RWPE1 (cell line): Measurements from ENCODE around the gene APOBEC2.
A peak's percentile ranks its signal among the peaks of the same experiment; 100 is the strongest.

Experiments used
- CTCF ChIA-PET: fragments of 350-600 bp; sonication (Branson Sonifier 250); formaldehyde crosslinking; extraction: SDS; loops from one replicate; lab custom pipeline; 2021; lab: Yijun Ruan, JAX
- POLR2A ChIA-PET: fragments of 400-600 bp; formaldehyde crosslinking; extraction: SDS; loops from one replicate; lab custom pipeline; 2020; ENCODE audit warnings: antibody characterized with exemption; ENCODE audit not compliant: low non-redundant PET; lab: Yijun Ruan, JAX
- DNase-seq: peaks from one replicate; pipeline ENCODE4 v3.0.0; 2012; ENCODE audit warnings: low spot score
- H3K27ac ChIP-seq: fragments of 450-650 bp; 2 replicates; pipeline ENCODE4 v1.5.1; 2017
- TF ChIP-seq, protein P1 (sequence below): fragments of 450-650 bp; conservative IDR thresholded peaks from 2 replicates; pipeline ENCODE4 v1.5.1; 2017; ENCODE audit warnings: low read depth, mild to moderate bottlenecking

APOBEC2 gene

DNA sequence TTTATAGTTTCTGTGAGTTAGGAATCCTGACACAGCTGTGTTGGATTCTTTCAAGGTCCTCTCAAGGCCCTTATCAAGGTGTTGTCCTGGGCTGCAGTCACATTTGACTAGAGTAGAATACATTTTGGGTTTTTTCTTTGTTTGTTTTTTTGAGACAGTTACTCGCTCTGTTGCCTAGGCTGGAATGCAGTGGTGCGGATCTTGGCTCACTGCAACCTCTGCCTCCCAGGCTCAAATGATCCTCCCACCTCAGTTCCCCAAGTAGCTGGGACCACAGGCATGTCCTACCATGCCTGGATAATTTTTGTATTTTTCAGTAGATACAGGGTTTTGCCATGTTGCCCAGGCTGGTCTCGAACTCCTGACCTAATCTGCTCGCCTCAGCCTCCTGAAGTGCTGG is 35.4 kb downstream of the APOBEC2 start:
- 0 out of 2 replicates have a peak overlapping the region, but pooled peaks have one; percentile 7 for H3K27ac ChIP-seq
- DNase-seq = no peak
- ChIA-PET CTCF (interaction anchor here (0.6 kb wide), 1 partner anchor 17 kb away, joined by 3 read pairs; no protein-coding TSS in a partner anchor), POLR2A (no interaction called here)
- TF ChIP-seq, protein P1, sequence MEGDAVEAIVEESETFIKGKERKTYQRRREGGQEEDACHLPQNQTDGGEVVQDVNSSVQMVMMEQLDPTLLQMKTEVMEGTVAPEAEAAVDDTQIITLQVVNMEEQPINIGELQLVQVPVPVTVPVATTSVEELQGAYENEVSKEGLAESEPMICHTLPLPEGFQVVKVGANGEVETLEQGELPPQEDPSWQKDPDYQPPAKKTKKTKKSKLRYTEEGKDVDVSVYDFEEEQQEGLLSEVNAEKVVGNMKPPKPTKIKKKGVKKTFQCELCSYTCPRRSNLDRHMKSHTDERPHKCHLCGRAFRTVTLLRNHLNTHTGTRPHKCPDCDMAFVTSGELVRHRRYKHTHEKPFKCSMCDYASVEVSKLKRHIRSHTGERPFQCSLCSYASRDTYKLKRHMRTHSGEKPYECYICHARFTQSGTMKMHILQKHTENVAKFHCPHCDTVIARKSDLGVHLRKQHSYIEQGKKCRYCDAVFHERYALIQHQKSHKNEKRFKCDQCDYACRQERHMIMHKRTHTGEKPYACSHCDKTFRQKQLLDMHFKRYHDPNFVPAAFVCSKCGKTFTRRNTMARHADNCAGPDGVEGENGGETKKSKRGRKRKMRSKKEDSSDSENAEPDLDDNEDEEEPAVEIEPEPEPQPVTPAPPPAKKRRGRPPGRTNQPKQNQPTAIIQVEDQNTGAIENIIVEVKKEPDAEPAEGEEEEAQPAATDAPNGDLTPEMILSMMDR = no peak

DNA sequence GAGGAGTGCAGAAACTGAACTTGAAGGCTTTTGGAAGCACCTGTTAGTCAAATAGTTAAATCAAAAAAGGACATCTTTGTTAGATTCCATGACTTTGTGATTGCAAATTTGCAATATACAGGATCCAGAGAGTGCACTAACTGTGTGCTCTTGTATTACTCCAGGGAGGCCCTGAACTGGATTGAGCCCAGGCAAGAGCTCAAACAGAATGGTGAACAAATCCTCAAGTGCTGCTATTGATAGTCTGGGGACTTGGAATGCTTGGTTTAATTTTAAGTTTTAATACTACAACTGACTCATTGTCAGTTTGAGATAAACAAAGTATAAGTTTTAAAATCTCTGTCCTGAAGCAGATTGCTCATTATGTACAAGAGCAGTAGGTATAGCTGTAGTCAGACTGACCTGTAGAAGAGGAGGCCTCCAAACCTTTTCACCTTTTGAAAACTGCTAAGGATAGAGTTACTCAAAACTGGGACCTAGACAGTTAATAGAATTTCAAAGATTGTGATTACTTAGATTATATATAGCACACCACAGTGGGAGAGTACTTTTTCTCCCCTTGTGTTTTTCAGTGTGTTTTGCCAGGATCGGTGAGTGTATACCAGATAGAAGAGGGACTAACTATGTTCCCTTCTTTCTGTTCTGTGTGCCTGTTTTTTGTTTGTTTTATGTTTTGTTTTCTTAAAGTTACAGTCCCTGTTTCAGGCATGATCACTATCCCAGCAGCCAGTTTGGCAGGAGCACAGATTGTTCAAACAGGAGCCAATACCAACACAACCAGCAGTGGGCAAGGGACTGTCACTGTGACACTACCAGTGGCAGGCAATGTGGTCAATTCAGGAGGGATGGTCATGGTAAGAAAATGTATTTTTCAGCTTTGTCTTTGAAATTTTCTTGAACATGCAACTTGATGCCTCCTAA is 38.1 kb downstream of the APOBEC2 start:
- POLR2A ChIA-PET = no interaction called here
- H3K27ac ChIP-seq = no peak overlapping the region

DNA sequence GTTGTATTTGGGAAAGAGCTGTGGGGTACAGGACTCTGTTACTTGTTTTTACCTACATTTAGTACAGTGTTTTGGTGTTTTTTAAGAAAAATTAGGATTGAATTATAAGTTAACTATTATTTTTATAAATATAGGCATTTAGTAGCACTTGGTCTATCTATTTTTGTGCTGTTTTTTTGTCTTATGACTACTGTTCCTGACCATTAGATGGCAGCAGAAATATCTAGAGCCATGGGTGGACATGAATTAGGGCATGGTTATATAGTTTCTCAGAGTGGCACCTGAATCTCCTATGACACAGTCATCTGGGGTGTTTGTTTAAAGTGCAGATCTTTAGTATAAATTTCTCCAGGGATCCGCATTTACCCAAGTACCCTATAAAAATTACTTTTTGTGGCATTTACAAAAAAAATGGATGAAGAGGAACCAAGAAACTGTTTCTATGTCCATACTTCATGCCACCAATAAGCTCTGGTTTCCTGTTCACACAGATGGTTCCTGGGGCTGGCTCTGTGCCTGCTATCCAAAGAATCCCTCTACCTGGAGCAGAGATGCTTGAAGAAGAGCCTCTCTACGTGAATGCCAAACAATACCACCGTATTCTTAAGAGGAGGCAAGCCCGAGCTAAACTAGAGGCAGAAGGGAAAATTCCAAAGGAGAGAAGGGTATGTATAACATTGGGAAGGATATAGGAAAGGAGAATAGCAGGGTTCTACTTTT is 39.6 kb downstream of the APOBEC2 start:
- DNase-seq = no peak
- no peak overlapping the region for H3K27ac ChIP-seq
- ChIA-PET POLR2A (no interaction called here), CTCF (interaction anchor here (0.7 to 1.9 kb wide), 3 partner anchors 12 to 90 kb away, joined by 4 to 8 read pairs (median 6); no protein-coding TSS in a partner anchor)
- TF ChIP-seq, protein P1 = peak; percentile 31

More for the DNA sequence above, 38.1 kb downstream of the APOBEC2 start:
- no peak for DNase-seq
- CTCF ChIA-PET = interaction anchor here (0.6 kb wide), 1 partner anchor 246 kb away, joined by 9 read pairs; no protein-coding TSS in a partner anchor
- TF ChIP-seq, protein P1 = no peak

DNA sequence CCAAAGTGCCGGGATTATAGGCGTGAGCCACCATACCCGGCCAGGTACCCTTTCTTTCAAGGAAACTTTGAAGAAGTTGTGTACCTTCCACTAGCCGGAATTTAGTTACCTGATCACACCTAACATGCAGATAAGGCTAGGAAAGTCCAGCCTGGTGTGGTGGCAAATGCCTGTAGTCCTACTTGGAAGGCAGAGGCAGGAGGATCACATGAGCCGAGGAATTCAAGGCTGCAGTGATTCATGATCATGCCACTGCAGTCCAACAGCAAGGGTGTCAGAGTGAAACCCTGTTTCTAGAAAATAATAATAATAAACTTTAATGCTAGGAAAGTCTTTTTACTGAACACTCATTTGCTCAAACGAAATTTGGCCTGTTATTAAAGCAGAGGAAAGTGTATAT is 40.7 kb downstream of the APOBEC2 start:
- TF ChIP-seq, protein P1 = no peak
- ChIA-PET CTCF (interaction anchor here (0.6 to 0.7 kb wide), 3 partner anchors 11 to 146 kb away, joined by 3 to 6 read pairs (median 3); no protein-coding TSS in a partner anchor), POLR2A (no interaction called here)
- H3K27ac ChIP-seq = no peak overlapping the region
- no peak for DNase-seq

DNA sequence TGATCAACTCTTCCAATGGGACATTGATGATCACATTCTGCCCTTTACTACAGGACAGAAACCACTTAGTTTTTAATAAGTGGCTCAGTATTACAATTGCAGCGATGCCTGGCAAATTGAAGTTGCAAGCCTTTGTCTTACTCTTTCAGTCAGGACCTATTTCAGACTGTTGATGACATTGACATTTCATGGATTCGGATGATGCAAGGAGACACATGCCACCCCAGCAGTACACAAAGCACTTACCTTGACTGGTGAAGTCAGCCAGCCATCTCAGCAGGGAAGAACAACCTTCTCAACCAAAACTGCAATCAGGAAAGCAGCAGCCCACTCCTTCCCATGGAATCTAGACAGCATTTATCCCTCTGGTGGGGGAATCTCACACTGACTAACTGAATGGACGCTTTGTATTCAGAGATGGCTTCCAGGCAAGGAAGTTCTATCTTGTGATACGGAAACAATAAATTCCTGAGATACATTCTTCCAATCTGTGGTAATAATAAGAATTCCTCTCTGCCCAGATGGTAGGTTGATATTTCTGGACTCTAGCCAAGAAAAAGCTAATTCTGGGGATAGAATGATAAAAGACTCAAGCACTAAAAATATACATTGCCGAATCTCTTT is 44.6 kb downstream of the APOBEC2 start:
- TF ChIP-seq, protein P1 = no peak
- POLR2A ChIA-PET = no interaction called here
- DNase-seq = no peak
- CTCF ChIA-PET = no interaction called here
- no peak overlapping the region for H3K27ac ChIP-seq

DNA sequence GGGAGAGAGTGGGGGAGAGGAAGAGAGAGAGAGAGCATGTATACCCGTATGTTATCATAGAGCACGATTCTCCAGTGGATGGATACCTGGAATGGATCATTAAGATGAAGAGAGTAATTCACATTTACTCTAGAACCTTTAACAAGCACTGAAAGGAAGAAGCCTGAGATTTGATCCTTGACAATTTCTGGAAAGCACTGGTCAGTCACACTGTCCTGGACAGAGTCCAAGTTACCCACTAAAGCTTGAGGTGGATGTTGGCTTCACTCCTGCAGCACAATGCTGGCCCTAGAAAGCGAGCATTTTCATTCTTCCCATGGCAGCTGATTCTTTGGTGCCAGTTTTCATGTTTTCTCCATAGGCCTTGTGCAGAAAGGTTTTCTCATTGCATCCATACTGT is 45.4 kb downstream of the APOBEC2 start:
- no peak for DNase-seq
- CTCF ChIA-PET = interaction anchor here (0.7 to 1.1 kb wide), 2 partner anchors 33 to 49 kb away, joined by 3 to 4 read pairs; no protein-coding TSS in a partner anchor
- TF ChIP-seq, protein P1 = no peak
- POLR2A ChIA-PET = no interaction called here
- no peak overlapping the region for H3K27ac ChIP-seq
